Fibroblast of lung (primary cell): ENCODE results near the gene TMEM192.

Experiments
- EZH2 ChIP-seq: IDR thresholded peaks from 2 replicates; pipeline ENCODE4 v1.5.1; 2012; ENCODE audit warnings: low read length, control low read depth, mild to moderate bottlenecking; ENCODE audit errors: missing control alignments
- TF ChIP-seq, protein P1 (sequence below), 2 donors: IDR thresholded peaks in 1 of 2; conservative IDR thresholded peaks in 1 of 2; 1 replicate in 1 of 2; 2 replicates in 1 of 2; pipeline ENCODE4 v1.5.1; 2011 to 2012; ENCODE audit warnings: low read length in 2 of 2, control low read depth in 1 of 2, inconsistent platforms in 1 of 2, low read depth in 1 of 2, mild to moderate bottlenecking in 1 of 2

DNA sequence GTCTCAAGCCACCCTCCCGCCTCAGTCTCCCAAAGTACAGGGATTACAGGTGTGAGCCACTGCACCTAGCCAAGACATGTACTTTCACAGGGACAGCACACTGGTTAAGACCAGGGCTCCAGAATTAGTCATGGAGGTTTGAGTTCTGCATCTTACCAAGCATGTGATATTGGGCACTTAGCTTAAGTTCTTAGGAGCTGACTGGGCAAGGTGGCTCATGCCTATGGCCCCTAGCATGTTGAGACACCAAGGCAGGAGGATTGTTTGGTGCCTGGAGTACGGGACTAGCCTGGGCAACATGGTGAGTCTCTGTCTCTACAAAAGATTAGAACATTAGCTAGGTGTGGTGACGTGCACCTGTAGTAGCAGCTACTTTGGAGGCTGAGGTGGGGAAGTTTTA, 2.6 kb upstream of the TMEM192 start:
- TF ChIP-seq, protein P1, sequence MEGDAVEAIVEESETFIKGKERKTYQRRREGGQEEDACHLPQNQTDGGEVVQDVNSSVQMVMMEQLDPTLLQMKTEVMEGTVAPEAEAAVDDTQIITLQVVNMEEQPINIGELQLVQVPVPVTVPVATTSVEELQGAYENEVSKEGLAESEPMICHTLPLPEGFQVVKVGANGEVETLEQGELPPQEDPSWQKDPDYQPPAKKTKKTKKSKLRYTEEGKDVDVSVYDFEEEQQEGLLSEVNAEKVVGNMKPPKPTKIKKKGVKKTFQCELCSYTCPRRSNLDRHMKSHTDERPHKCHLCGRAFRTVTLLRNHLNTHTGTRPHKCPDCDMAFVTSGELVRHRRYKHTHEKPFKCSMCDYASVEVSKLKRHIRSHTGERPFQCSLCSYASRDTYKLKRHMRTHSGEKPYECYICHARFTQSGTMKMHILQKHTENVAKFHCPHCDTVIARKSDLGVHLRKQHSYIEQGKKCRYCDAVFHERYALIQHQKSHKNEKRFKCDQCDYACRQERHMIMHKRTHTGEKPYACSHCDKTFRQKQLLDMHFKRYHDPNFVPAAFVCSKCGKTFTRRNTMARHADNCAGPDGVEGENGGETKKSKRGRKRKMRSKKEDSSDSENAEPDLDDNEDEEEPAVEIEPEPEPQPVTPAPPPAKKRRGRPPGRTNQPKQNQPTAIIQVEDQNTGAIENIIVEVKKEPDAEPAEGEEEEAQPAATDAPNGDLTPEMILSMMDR (conservative IDR thresholded peaks at IDR 0.05 in 1 of 2, IDR thresholded peaks at IDR 0.05 in 1 of 2; ENCODE audit: low read depth in 1 of 2, low read length in 2 of 2) = no peak
- TF ChIP-seq EZH2 = no peak
